B cell (primary cell): ENCODE data around the gene TMEM203.

ENCODE experiments used
- EZH2 ChIP-seq: IDR thresholded peaks from 2 replicates; pipeline ENCODE4 v1.6.1; 2012; ENCODE audit warnings: borderline replicate concordance, low read depth, mild to moderate bottlenecking, moderate library complexity, low read length; ENCODE audit not compliant: insufficient read depth, poor library complexity, severe bottlenecking
- TF ChIP-seq, protein P1 (sequence below): fragments of 200-600 bp; IDR thresholded peaks from one replicate; pipeline ENCODE4 v1.8.0; 2022; ENCODE audit warnings: antibody characterized with exemption, mild to moderate bottlenecking

DNA sequence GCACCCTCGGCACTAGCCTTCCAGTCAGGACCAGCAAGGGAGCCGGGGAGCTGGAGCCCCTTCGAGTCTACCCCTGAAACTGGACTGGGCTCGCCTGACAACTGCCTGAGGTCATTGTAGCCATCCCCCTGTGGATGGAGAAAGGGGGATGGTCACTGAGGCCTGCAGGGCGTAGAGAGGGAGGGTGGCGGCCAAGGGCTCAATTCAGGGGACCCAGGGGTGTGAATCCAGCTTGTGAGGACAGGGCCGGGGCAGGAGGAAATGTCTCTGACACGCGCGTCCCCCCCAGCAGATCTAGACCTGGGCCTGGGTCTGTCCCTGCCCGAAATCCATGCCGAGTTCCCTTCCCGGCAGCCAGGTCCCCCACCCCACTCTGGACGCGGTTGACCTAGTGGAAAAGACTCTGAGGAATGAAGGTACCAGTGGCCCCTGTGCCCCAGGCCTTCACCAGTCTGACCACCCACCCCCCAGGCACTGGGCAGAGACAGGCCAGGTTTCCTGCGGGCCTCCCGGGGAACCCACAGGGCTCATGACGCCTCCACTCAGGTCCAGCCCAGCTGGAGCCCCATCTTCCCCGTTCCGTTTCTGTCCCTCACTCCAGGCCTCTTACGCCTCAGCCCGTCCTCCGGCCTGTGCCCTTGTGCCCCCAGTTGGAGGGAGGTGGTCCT lies 26.1 kb upstream of the TMEM203 start:
- TF ChIP-seq, protein P1, sequence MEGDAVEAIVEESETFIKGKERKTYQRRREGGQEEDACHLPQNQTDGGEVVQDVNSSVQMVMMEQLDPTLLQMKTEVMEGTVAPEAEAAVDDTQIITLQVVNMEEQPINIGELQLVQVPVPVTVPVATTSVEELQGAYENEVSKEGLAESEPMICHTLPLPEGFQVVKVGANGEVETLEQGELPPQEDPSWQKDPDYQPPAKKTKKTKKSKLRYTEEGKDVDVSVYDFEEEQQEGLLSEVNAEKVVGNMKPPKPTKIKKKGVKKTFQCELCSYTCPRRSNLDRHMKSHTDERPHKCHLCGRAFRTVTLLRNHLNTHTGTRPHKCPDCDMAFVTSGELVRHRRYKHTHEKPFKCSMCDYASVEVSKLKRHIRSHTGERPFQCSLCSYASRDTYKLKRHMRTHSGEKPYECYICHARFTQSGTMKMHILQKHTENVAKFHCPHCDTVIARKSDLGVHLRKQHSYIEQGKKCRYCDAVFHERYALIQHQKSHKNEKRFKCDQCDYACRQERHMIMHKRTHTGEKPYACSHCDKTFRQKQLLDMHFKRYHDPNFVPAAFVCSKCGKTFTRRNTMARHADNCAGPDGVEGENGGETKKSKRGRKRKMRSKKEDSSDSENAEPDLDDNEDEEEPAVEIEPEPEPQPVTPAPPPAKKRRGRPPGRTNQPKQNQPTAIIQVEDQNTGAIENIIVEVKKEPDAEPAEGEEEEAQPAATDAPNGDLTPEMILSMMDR, result no peak
- no peak for TF ChIP-seq EZH2
